HS-27A (cell line): Measurements from ENCODE around the gene FKBP9.
"Not testable (repeated sequence)": the region's sequence is repeated elsewhere in the genome, so short reads cannot be mapped to it uniquely, and the experiment has no call there.

Experiments used
- DNase-seq: peaks from one replicate; pipeline ENCODE4 v3.0.0-alpha.2; 2012; ENCODE audit warnings: low read depth, missing footprints

The FKBP9 gene

GRCh38 chr7:32957326-32958045 lies at the start of gene FKBP9:
Gene FKBP9, plus strand, starts transcription at chr7:32957440. Its CDS starts 134 bp downstream, at chr7:32957574.
- DNase-seq: no peak

- DNase-seq: no peak
Observed at GRCh38 chr7:32910195-32910594, 47.0 kb upstream of the FKBP9 start.

- no peak for DNase-seq
Observed at GRCh38 chr7:32914184-32914583, 43.1 kb upstream of the FKBP9 start.

GRCh38 chr7:32915041-32915536 lies 42.2 kb upstream of the FKBP9 start:
- DNase-seq: no peak

GRCh38 chr7:32916006-32916405 lies 41.2 kb upstream of the FKBP9 start:
- no peak for DNase-seq

- DNase-seq: not testable (repeated sequence)
Observed at GRCh38 chr7:32916994-32917393, 40.2 kb upstream of the FKBP9 start.

GRCh38 chr7:32921896-32922295 lies 35.3 kb upstream of the FKBP9 start:
- DNase-seq: no peak

- DNase-seq: no peak
Observed at GRCh38 chr7:32928785-32929298, 28.4 kb upstream of the FKBP9 start.

GRCh38 chr7:32929430-32930143 lies 27.7 kb upstream of the FKBP9 start:
- DNase-seq: no peak

- DNase-seq: no peak
Observed at GRCh38 chr7:32930378-32930777, 26.9 kb upstream of the FKBP9 start.

GRCh38 chr7:32935558-32935957 lies 21.7 kb upstream of the FKBP9 start:
- DNase-seq: no peak

- DNase-seq: no peak
Observed at GRCh38 chr7:32936689-32937088, 20.6 kb upstream of the FKBP9 start.

GRCh38 chr7:32937344-32938174 lies 19.7 kb upstream of the FKBP9 start:
- no peak for DNase-seq

GRCh38 chr7:32941181-32941580 lies 16.1 kb upstream of the FKBP9 start:
- DNase-seq: no peak

GRCh38 chr7:32941681-32942414 lies 15.4 kb upstream of the FKBP9 start:
- no peak for DNase-seq

GRCh38 chr7:32942415-32943251 lies 14.6 kb upstream of the FKBP9 start:
- DNase-seq: peak; percentile 23

GRCh38 chr7:32943252-32944030 lies 13.8 kb upstream of the FKBP9 start:
- peak; percentile 12 for DNase-seq

GRCh38 chr7:32947420-32947983 lies 9.7 kb upstream of the FKBP9 start:
- DNase-seq: no peak

- no peak for DNase-seq
Observed at GRCh38 chr7:32948202-32948601, 9.0 kb upstream of the FKBP9 start.
